ENCODE data around the gene PTGS1. TPM values are rescaled to one million over a fixed set of nuclear protein-coding genes. Genes with fewer than 3 reads are reported as not detected.

Gene PTGS1
- total and polyA plus RNA-seq, 4 donors = 0.84 to 5.3 (median 1.1) TPM

- H3K4me3 ChIP-seq (ENCODE audit: low read depth in 1 of 3, low read length in 3 of 3) = no peak overlapping the region
- no peak overlapping the region for H3K9ac ChIP-seq (ENCODE audit: low read depth in 1 of 2, low read length in 2 of 2)
- H3K27ac ChIP-seq (ENCODE audit: low read depth in 1 of 2, low read length in 2 of 2) = no peak overlapping the region
- TF ChIP-seq JUND (IDR thresholded peaks at IDR 0.05) = no peak
- no peak for TF ChIP-seq MAX (IDR thresholded peaks at IDR 0.05)
- no peak for TF ChIP-seq REST (IDR thresholded peaks at IDR 0.05)
- TF ChIP-seq, protein P1, sequence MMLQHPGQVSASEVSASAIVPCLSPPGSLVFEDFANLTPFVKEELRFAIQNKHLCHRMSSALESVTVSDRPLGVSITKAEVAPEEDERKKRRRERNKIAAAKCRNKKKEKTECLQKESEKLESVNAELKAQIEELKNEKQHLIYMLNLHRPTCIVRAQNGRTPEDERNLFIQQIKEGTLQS (IDR thresholded peaks at IDR 0.05) = no peak
- TF ChIP-seq FOXA1 (IDR thresholded peaks at IDR 0.05) = no peak
- TF ChIP-seq HNF4G (IDR thresholded peaks at IDR 0.05) = no peak
- no peak for TF ChIP-seq SP1 (IDR thresholded peaks at IDR 0.05)
- no peak for TF ChIP-seq CTCF (IDR thresholded peaks at IDR 0.05; ENCODE audit: low read depth, low read length, missing input control)
- TF ChIP-seq YY1 (IDR thresholded peaks at IDR 0.05) = no peak
- TF ChIP-seq TAF1 (conservative IDR thresholded peaks at IDR 0.05) = no peak
- H3K4me1 ChIP-seq (ENCODE audit: control insufficient read depth in 4 of 4, insufficient read depth in 4 of 4, low read length in 3 of 4) = no peaks in the 10 kb centered on the region
- no peak for DNase-seq (ENCODE audit: low spot score)
- no peaks in the 10 kb centered on the region for H3K36me3 ChIP-seq (ENCODE audit: control insufficient read depth in 4 of 4, insufficient read depth in 3 of 4, low read depth in 1 of 4, low read length in 3 of 4)
- H3K9me3 ChIP-seq (ENCODE audit: control insufficient read depth in 4 of 4, low read length in 3 of 4) = no peaks in the 10 kb centered on the region
- H3K27me3 ChIP-seq (ENCODE audit: control insufficient read depth in 4 of 4, insufficient read depth in 4 of 4, low read length in 3 of 4) = peaks cover 0 to 2% (median 0%) of the 10 kb centered on the region in 4 donors
These were observed 47.2 kb downstream of the PTGS1 start for GRCh38 chr9:122418016-122418415.

DNA sequence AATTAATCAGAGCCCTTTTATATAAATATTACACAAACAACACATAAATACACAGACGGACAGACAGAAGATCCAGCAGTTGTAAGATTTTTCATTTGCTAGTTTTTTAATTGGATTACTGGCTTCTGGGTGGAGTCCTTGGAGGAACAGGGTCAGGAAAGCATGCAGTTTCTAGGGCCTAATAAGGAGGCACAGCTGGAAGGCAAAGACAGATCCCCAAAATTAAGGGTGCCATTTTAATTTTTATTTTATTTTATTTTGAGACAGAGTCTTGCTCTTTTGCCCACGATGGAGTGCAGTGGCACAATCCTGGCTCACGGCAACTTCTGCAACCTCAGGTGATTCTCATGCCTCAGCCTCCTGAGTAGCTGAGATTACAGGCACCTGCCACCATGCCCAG, 49.5 kb downstream of the PTGS1 start:
- no peaks in the 10 kb centered on the region for H3K36me3 ChIP-seq (ENCODE audit: control insufficient read depth in 4 of 4, insufficient read depth in 3 of 4, low read depth in 1 of 4, low read length in 3 of 4)
- H3K9me3 ChIP-seq (ENCODE audit: control insufficient read depth in 4 of 4, low read length in 3 of 4) = no peaks in the 10 kb centered on the region
- H3K27me3 ChIP-seq (ENCODE audit: control insufficient read depth in 4 of 4, insufficient read depth in 4 of 4, low read length in 3 of 4) = peaks cover 0 to 2% (median 0%) of the 10 kb centered on the region in 4 donors
- no peaks in the 10 kb centered on the region for H3K4me1 ChIP-seq (ENCODE audit: control insufficient read depth in 4 of 4, insufficient read depth in 4 of 4, low read length in 3 of 4)
- no peak for DNase-seq (ENCODE audit: low spot score)
- WGBS = 83% methylated on average over 3 of the region's 3 CpGs
- TF ChIP-seq RXRA (IDR thresholded peaks at IDR 0.05) = no peak
- no peak for TF ChIP-seq SP1 (IDR thresholded peaks at IDR 0.05)
- no peak for TF ChIP-seq GABPA (IDR thresholded peaks at IDR 0.05 in 1 of 2, conservative IDR thresholded peaks at IDR 0.05 in 1 of 2)
- H3K27ac ChIP-seq (ENCODE audit: low read depth in 1 of 2, low read length in 2 of 2) = no peak overlapping the region
- H3K9ac ChIP-seq (ENCODE audit: low read depth in 1 of 2, low read length in 2 of 2) = no peak overlapping the region
- H3K4me3 ChIP-seq (ENCODE audit: low read depth in 1 of 3, low read length in 3 of 3) = no peak overlapping the region

DNA sequence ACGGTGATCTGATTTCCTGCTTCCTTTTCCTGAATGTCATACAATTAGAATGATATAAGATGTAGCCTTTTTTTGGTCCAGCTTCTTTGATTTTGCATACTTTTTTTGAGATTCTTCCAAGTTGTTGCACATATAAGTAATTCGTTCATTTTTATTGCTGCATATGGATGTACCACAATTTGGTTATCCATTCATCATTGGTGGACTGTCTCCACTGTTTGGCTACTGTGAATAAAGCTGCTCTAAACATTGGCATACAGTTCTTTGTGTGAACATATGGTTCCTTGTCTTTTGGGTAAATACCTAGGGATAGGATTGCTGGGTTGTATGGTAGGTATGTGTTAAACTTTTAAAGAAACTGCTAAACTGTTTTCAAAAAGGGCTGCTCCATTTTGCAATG, 54.3 kb downstream of the PTGS1 start:
- Histone ChIP-seq H3K27ac (ENCODE audit: low read depth in 1 of 2, low read length in 2 of 2) (no peak overlapping the region), H3K36me3 (ENCODE audit: control insufficient read depth in 4 of 4, insufficient read depth in 3 of 4, low read depth in 1 of 4, low read length in 3 of 4) (no peaks in the 10 kb centered on the region), H3K27me3 (ENCODE audit: control insufficient read depth in 4 of 4, insufficient read depth in 4 of 4, low read length in 3 of 4) (peaks cover 0 to 2% (median 0%) of the 10 kb centered on the region in 4 donors), H3K9ac (ENCODE audit: low read depth in 1 of 2, low read length in 2 of 2) (no peak overlapping the region), H3K4me1 (ENCODE audit: control insufficient read depth in 4 of 4, insufficient read depth in 4 of 4, low read length in 3 of 4) (no peaks in the 10 kb centered on the region), H3K9me3 (ENCODE audit: control insufficient read depth in 4 of 4, low read length in 3 of 4) (no peaks in the 10 kb centered on the region), H3K4me3 (ENCODE audit: low read depth in 1 of 3, low read length in 3 of 3) (no peak overlapping the region)
- no peak for DNase-seq (ENCODE audit: low spot score)
- TF ChIP-seq HNF4A (conservative IDR thresholded peaks at IDR 0.05) (no peak), MAX (IDR thresholded peaks at IDR 0.05) (no peak), SP1 (IDR thresholded peaks at IDR 0.05) (no peak)
- 41% methylated on average over 2 of the region's 2 CpGs for WGBS
